Pons (tissue), 1 donor: ENCODE measurements around the gene SCAMP3.
"Not testable (repeated sequence)": the region's sequence is repeated elsewhere in the genome, so short reads cannot be mapped to it uniquely, and the experiment has no call there.

ENCODE experiments used
- DNase-seq: peaks from one replicate; pipeline ENCODE4 v3.0.0-alpha.2; 2016; ENCODE audit warnings: low spot score

SCAMP3 gene

GRCh38 chr1:155227261-155228095 lies 34.7 kb downstream of the SCAMP3 start:
- DNase-seq, result peak; percentile 99

GRCh38 chr1:155226910-155227260 lies 35.3 kb downstream of the SCAMP3 start:
- peak; percentile 61 for DNase-seq

GRCh38 chr1:155226188-155226909 lies 35.8 kb downstream of the SCAMP3 start:
- DNase-seq, result peak; percentile 83

GRCh38 chr1:155225404-155225759 lies 36.8 kb downstream of the SCAMP3 start:
- DNase-seq, result not testable (repeated sequence)

- DNase-seq, result no peak
Observed at GRCh38 chr1:155223047-155223446, 39.1 kb downstream of the SCAMP3 start.

GRCh38 chr1:155220211-155220965 lies 41.8 kb downstream of the SCAMP3 start:
- not testable (repeated sequence) for DNase-seq

GRCh38 chr1:155219592-155220031 lies 42.5 kb downstream of the SCAMP3 start:
- DNase-seq, result peak; percentile 74

- DNase-seq, result peak; percentile 93
Observed at GRCh38 chr1:155218854-155219591, 43.1 kb downstream of the SCAMP3 start.

GRCh38 chr1:155214702-155215101 lies 47.5 kb downstream of the SCAMP3 start:
- not testable (repeated sequence) for DNase-seq

GRCh38 chr1:155212051-155212440 lies 50.1 kb downstream of the SCAMP3 start:
- not testable (repeated sequence) for DNase-seq

- DNase-seq, result not testable (repeated sequence)
Observed at GRCh38 chr1:155211381-155212050, 50.6 kb downstream of the SCAMP3 start.

- no peak for DNase-seq
Observed at GRCh38 chr1:155210314-155211104, 51.7 kb downstream of the SCAMP3 start.

GRCh38 chr1:155209312-155209721 lies 52.8 kb downstream of the SCAMP3 start:
- no peak for DNase-seq

- DNase-seq, result peak; percentile 76
Observed at GRCh38 chr1:155208541-155209311, 53.4 kb downstream of the SCAMP3 start, which contains the start of gene MTX1. MTX1 (plus strand) TSS chr1:155208695; CDS start chr1:155208805, 110 bp downstream.

GRCh38 chr1:155207806-155208540 lies 54.2 kb downstream of the SCAMP3 start, which contains the start of gene THBS3:
THBS3 (minus strand) TSS chr1:155207897; CDS start chr1:155207876, 21 bp downstream.
- peak; percentile 71 for DNase-seq

GRCh38 chr1:155206891-155207805 lies 55.0 kb downstream of the SCAMP3 start:
- DNase-seq, result peak; percentile 73
